ENCODE data around the gene PRM2.

The PRM2 gene

GRCh38 chr16:11245988-11246387 is 30.3 kb downstream of the PRM2 start:
- ChIA-PET POLR2A (ENCODE audit: low non-redundant PET) (no interaction called here), CTCF (no interaction called here)
- H3K27ac ChIP-seq, result no peak overlapping the region
- no peak for DNase-seq (ENCODE audit: low spot score)
- TF ChIP-seq, protein P1, sequence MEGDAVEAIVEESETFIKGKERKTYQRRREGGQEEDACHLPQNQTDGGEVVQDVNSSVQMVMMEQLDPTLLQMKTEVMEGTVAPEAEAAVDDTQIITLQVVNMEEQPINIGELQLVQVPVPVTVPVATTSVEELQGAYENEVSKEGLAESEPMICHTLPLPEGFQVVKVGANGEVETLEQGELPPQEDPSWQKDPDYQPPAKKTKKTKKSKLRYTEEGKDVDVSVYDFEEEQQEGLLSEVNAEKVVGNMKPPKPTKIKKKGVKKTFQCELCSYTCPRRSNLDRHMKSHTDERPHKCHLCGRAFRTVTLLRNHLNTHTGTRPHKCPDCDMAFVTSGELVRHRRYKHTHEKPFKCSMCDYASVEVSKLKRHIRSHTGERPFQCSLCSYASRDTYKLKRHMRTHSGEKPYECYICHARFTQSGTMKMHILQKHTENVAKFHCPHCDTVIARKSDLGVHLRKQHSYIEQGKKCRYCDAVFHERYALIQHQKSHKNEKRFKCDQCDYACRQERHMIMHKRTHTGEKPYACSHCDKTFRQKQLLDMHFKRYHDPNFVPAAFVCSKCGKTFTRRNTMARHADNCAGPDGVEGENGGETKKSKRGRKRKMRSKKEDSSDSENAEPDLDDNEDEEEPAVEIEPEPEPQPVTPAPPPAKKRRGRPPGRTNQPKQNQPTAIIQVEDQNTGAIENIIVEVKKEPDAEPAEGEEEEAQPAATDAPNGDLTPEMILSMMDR (conservative IDR thresholded peaks at IDR 0.05; ENCODE audit: low read depth), result no peak

DNA sequence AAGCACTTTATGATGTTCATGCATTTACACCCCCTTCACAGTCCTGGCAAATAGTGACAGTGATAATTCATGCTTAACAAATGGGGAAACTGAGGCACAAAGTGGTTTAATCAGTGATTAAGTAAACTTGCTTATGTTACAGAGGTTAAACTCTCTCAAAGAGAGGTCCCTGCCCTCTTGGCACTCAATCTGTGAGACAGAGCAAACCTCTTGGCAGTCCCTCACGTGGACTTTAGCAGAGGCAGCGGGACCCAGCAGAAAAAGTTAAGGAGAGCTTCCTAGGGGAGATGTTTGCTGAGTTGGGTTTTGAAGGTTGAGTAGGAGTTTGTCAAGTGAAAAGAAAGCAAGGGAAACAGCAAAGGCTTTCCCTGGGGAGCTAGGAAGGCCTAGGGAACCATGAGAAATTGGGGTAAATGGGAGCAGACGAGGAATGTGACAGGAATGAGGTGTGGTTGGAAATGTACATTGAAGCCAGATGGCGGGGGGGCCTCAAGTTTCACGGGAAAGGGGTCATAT is 31.0 kb downstream of the PRM2 start:
- ChIA-PET POLR2A (ENCODE audit: low non-redundant PET) (no interaction called here), CTCF (no interaction called here)
- no peak for DNase-seq (ENCODE audit: low spot score)
- TF ChIP-seq, protein P1 (conservative IDR thresholded peaks at IDR 0.05; ENCODE audit: low read depth), result no peak
- no peak overlapping the region for H3K27ac ChIP-seq

DNA sequence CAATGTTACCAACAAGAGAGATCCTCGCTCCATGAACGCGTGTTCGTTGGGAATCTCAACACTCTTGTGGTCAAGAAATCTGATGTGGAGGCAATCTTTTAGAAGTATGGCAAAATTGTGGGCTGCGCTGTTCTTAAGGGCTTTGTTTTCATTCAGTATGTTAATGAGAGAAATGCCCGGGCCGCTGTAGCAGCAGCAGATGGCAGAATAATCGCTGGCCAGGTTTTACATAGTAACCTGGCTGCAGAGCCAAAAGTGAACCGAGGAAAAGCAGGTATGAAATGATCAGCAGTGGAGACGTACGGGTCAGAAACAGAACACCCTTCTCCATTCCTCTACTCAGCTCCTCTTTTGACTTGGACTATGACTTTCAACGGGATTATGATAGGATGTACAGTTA is 33.6 kb downstream of the PRM2 start:
- no peak for DNase-seq (ENCODE audit: low spot score)
- ChIA-PET CTCF (no interaction called here), POLR2A (ENCODE audit: low non-redundant PET) (no interaction called here)
- H3K27ac ChIP-seq, result no peak overlapping the region
- TF ChIP-seq, protein P1 (conservative IDR thresholded peaks at IDR 0.05; ENCODE audit: low read depth), result no peak

DNA sequence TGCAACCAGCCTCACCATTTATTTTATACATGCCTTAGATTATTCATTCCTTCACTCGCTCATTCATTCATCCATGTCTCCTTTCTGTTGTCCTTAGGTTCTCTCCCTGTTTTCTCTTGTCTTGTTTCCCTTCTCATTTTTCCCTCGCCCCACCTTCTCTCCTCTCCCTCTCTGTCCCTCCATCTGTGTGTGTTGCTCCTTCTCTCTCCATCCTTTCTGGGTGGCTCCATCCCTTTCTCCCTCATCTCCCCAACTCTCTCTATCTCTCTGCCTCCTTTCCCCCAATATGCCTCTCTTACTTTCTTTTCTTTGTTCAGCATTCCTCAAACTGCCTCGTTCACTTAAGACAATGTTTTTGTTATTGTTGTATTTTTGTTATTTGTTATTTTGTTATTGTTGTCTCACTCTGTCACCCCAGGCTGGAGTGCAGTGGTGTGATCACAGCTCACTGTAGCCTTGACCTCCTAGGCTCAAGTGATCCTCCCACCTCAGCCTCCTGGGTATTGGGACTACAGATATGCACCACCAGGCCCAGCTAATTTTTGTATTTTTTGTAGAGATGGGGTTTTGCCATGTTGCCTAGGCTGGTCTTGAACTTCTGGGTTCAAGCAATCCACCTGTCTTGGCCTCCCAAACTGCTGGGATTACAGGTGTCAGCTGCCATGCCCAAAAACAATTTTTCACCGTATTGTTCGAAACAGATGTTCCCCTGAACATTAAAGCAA is 34.6 kb downstream of the PRM2 start:
- H3K27ac ChIP-seq, result no peak overlapping the region
- DNase-seq (ENCODE audit: low spot score), result no peak
- ChIA-PET POLR2A (ENCODE audit: low non-redundant PET) (no interaction called here), CTCF (no interaction called here)
- TF ChIP-seq, protein P1 (conservative IDR thresholded peaks at IDR 0.05; ENCODE audit: low read depth), result no peak

DNA sequence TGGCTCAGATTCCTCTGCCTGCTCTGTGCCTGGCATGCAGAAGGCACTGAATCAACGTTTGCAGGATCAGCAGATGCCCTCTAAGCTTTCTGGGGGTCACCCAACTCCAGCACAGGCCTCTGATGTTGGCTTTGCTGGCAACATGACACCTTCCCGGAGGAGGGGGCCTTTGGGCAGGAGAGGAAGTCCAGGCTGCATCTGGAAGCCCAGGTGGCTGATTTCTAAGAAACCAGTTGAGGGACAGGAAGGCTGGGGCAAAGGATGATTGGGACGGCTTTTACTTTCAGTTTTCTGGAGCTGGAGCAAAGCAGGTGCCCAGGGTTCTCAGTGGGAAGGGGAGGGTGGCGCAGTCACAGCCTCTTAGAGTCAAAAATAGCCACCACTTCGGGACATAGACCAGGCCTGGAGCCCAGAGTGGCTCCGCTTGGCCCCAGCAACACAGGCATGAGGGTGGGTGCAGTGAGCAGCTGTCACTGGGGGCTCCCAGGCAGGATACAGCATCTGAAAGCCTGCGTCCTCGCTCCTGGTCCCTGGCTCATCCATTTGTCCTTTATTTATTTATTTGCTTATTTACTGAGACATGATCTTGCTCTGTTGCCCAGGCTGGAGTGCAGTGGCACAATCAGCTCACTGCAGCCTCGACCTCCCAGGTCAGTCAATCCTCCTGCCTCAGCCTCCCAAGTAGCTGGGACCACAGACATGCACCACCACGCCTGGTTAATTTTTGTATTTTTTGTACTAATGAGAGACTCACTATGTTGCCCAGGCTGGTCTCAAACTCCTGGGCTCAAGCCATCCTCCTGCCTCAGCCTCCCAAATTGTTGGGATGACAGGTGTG is 35.4 kb downstream of the PRM2 start:
- H3K27ac ChIP-seq, result no peak overlapping the region
- no peak for DNase-seq (ENCODE audit: low spot score)
- ChIA-PET POLR2A (ENCODE audit: low non-redundant PET) (no interaction called here), CTCF (no interaction called here)
- TF ChIP-seq, protein P1 (conservative IDR thresholded peaks at IDR 0.05; ENCODE audit: low read depth), result no peak

DNA sequence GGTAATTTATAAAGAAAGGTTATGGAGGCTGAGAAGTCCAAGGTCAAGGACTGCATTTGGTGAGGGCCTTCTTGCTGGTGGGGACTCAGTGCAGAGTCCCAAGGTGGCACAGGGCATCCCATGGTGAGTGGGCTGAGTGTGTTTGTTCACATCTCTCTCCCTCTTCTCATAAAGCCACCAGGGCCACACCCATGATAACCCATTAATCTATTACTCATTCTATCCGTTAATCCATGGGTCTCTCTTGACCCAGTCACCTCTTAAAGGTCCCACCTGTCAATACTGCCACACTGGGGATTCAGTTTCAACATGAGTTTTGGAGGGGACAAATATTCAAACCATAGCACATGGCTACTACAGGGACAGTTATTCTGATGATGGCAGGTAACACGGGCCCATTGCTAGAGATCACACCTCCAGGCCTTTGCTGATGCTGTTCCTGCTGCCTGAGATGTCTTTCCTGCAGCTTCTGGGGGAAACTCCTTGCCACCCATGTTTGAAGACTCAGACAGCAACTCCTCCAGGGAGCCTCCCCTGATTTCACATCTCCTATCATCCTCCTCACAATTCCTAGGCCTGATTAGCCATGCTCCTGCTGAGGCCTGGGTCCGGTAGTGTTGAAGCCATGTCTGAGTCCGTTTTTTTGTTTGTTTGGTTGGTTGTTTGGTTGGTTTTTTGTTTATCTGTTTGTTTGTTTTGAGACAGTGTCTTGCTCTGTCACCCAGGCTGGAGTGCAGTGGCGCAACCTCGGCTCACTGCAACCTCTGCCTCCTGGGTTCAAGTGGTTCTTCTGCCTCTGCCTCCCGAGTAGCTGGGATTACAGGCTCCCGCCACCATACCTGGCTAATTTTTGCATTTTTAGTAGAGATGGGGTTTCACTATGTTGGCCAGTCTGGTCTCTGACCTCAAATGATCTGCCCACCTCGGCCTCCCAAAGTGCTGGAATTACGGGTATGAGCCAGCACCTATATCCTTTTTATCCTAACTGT is 36.3 kb downstream of the PRM2 start:
- ChIA-PET POLR2A (ENCODE audit: low non-redundant PET) (no interaction called here), CTCF (interaction anchor here (0.7 kb wide), 1 partner anchor 146 kb away, joined by 11 read pairs; no protein-coding TSS in a partner anchor)
- no peak overlapping the region for H3K27ac ChIP-seq
- TF ChIP-seq, protein P1 (conservative IDR thresholded peaks at IDR 0.05; ENCODE audit: low read depth), result no peak
- DNase-seq (ENCODE audit: low spot score), result no peak
